UCSD-AML1 (cell line): ENCODE measurements around the gene TSPAN4.
A peak's percentile ranks its signal among the peaks of the same experiment; 100 is the strongest.

ENCODE experiments used
- DNase-seq: peaks from one replicate; lab custom pipeline; 2025; ENCODE audit not compliant: unreplicated experiment; lab: John Stamatoyannopoulos, UW

Gene TSPAN4

DNA sequence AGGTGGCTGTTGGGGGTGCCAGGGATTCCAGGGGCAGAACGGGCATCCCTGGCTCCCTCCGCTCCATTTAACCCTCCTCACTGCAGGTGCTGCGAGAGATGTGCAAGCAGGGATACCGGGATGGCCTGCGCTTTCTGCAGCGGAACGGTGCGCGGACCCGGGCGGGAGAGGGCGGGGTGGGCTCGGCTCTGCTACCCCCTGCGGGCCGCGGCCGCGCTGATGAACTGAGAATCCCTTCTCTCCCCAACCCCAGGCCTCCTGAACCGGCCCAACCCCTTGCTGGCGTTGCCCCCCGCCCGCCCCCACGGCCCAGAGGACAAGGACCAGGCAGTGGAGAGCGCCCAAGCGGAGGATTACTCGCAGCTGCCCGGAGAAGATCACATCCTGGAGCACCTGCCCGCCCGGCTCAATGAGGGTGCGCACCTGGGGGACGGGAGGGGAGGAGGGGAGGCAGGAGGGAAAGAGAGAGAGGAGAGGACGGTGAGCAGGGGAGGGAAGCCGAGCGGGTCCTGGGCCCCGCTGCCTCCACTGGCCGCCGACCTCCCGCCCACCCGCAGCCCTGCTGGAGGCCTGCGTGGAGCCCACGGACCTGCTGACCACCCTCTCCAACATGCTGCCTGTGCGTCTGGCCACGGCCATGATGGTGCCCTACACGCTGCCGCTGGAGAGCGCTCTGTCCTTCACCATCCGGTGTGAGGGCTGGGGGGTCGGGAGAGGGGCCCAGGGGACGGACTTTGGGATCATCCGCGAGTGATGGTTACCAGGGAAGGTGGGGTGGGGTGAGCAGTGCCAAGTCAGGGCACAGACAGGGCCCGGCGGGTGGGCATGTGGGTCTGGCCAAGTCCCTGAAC, 19.0 kb upstream of the TSPAN4 start:
- no peak for DNase-seq

DNA sequence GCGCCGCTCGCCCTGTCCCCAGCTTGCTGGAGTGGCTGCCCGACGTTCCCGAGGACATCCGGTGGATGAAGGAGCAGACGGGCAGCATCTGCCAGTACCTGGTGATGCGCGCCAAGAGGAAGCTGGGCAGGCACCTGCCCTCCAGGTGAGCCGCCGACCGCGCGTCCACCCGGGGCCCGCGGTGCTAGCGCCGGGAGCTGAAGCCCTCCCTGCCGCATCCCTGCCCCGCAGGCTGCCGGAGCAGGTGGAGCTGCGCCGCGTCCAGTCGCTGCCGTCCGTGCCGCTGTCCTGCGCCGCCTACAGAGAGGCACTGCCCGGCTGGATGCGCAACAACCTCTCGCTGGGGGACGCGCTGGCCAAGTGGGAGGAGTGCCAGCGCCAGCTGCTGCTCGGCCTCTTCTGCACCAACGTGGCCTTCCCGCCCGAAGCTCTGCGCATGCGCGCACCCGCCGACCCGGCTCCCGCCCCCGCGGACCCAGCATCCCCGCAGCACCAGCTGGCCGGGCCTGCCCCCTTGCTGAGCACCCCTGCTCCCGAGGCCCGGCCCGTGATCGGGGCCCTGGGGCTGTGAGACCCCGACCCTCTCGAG, 18.3 kb upstream of the TSPAN4 start:
- no peak for DNase-seq

DNA sequence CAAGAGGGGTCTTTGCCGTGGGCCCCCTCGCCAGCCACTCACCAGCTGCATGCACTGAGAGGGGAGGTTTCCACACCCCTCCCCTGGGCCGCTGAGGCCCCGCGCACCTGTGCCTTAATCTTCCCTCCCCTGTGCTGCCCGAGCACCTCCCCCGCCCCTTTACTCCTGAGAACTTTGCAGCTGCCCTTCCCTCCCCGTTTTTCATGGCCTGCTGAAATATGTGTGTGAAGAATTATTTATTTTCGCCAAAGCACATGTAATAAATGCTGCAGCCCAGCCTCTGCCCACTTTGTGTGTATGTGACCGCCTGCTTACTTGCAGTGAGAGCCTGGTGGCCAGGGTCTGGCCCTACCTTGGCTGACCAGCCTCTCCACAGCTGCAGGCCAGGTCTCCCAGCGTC, 17.7 kb upstream of the TSPAN4 start:
- DNase-seq = no peak

DNA sequence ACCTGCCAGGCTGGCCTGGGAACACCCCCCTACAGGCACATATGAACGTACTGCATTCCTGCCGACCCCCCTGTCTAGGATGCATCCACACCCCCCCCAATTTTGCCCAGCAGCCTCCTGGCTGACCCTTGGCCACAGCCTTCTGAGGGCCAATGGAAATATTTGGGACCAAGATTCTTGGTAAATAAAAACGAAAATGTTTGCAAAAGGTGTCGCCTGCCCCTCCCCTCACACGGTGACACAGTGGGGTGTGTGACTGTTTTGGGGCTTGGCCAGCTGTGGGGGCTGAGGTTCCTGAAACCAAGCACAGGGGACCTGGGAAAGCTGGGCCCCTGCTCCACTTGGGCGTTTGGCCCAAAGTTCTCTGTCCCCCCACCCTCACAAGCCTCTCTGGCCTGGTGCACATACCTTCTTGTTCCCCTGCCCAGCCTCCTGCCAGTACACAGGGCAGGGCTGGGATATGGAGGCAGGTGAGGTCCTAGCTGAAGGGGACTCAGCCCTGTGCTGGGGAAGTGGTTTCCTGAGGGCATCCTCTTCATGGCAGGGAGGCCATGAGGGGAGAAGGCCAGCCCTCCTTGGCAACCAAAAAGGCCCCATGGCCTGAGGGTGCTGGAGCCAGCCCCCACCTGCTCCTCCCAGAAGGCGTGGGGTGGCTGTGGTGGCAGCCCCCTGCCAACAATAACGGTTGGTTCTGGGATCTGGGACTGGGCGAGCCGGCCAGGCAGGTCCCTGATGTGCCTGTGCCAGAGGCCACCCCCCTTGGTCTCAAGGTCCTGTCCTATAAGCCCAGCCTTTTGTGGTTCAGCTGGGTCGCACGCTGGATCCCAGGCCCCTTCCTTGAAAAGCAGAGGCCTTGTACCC, 17.1 kb upstream of the TSPAN4 start:
- no peak for DNase-seq

DNA sequence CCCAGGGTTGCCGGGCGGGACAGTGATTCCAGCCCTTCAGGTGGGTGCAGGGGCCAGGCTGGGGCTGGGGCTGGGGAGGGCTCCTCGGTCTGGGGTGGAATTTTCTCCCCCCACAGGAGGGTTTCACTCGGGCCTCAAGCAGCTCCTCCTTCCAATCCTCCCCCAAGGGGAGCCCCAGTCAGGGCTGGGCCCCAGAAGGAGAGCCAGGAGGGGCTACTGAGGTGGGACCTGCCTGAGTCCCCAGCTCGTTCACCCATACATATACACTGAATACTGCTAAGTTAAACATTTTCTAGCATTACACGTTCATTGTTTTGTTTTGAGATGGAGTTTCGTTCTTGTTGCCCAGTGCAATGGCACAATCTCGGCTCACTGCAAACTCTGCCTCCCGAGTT, 16.4 kb upstream of the TSPAN4 start:
- DNase-seq = no peak

DNA sequence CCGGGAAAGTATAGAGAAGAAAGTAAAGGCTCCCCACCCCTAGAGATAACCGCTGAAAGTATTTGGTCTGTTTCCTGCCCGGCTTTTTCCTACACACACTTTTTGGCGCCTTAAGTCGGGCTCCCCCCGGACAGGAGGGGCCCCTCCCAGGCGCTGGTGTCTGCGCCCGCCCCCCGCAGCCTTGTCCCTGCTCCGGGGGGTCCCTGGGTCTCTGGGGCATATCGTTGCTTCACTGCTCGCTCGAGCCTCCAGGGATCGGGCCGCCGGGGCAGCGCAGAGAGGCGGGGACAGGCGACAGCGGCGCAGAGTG, 15.9 kb upstream of the TSPAN4 start:
- DNase-seq = no peak

DNA sequence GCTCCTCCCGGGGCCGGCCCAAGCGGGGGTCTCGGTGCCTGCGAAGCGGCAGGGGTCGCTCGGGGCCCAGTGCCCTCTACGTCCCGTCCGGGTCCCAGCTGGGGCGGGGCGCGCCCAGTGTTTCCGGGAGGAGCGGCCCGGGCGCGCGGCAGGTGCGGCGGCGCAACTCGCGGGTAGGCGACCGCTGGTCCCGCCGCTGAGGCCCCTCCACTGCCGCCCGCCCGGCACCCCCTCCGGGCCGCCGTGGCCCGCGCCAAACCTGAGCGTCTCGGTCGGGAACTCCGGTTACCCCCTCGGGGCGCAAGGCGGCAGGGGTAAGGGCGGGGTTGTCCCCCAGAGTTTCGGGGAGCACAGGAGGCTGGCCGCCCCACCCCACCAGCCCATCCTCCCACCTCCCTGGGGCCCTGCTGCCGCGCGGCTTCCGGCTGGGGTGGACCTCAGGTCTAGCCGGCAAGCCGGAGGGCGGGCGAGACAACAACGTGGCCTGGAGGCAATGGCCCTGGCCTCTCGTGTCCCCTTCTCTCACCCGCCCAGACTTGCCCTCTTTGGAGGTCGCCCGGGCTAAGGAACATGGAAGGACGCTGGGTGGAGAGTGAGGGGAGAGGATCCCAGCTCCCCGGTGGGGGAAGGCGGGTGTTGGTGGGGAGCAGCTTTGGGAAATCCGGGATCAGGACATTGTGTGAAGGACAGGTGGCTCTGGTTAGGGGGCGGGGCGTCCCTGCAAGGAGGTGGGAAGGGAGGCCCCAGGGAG, 15.3 kb upstream of the TSPAN4 start:
- DNase-seq = peak; percentile 67

DNA sequence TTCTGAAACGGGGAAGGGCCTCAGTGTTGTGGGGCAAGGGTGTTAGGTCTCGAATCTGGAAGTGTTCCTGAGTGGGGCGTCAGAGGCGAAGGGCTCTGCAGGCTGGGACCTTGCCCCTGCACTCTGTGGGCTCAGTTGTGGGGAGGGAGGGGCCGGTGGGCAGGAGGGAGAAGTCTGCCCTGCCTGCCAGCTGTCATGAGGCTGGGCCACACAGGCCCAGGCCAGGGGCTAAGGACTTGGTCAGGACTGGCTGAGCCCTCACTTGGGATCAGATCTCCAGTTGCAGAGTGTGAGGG, 14.8 kb upstream of the TSPAN4 start, which contains the start of gene CRACR2B:
TSS of gene CRACR2B (plus strand) at position 23 of the 296 bp plus-strand sequence. CDS start 689 bp downstream, outside the sequence.
- DNase-seq = no peak

DNA sequence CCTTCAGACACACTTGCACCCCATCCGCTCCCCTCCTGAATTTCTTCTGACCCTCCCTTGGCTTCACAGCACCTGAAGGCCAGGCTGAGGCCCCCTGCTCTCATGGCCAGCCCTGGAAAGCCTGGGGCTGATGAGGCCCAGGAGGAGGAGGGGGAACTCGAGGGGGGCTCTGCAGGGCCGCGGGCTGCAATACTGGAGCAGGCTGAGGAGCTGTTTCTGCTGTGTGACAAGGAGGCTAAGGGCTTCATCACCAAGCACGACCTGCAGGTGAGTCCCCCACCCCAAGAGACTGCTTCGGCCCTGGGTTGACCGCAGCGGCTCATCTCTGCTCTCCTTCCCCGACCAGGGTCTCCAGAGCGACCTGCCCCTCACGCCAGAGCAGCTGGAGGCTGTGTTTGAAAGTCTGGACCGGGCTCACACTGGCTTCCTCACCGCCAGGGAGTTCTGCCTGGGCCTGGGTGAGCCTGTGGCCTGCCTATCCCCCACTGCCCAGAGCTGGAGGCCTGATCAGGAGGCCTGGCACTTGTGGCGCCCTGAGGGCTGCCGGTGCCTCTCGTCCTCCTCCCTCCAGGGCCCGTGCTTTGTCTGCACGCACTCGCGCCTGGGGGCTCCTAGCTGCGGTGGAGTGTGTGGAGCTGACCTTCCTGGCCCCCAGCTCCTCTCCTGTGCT, 14.0 kb upstream of the TSPAN4 start:
- no peak for DNase-seq

DNA sequence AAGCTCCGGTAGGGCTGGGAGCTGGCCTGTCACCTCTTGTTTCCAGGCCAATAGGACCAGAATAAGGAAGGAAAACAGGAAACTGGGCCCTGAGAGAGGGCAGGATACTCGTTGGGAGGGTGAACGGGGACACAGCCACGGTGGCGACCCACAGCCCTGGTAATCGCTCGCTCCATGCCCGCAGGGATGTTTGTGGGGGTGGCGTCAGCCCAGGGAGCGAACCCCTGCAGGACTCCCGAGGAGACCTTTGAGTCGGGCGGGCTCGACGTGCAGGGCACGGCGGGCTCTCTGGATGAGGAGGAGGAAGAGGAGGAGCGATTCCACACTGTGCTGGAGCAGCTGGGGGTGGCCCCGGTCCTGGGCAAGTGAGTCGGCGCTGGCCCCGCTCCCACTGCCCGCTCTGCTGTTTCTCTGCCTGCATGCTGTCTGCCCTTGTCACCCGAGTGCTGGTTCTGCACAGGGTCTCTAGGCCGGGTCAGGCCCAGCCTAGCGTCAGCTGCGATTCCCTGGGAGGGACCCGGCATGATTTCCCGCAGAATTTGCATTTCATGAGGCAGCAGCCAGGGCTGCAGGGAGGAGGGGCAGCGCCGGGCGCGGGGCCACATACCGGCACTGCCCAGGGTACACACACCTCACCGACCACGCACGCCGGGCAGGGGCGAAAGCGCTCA, 13.3 kb upstream of the TSPAN4 start:
- DNase-seq = peak; percentile 68

DNA sequence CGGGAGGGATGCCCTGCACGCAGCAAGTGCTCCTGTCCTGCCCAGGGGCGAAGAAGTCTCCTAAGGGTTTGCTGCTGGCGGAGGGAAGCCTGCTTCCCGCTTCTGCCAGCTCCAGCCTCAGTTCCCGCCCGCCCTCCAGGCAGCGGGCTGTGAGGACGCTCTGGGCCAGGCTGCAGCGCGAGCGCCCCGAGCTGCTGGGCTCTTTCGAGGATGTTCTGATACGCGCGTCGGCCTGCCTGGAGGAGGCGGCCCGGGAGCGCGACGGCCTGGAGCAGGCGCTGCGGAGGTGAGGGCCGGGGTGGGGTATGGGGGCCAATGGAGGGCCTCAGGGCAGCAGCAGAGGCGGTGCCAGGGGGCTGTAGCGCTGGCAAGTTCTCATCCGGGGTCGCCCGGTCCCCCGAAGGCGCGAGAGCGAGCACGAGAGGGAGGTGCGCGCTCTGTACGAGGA, 12.8 kb upstream of the TSPAN4 start:
- no peak for DNase-seq

DNA sequence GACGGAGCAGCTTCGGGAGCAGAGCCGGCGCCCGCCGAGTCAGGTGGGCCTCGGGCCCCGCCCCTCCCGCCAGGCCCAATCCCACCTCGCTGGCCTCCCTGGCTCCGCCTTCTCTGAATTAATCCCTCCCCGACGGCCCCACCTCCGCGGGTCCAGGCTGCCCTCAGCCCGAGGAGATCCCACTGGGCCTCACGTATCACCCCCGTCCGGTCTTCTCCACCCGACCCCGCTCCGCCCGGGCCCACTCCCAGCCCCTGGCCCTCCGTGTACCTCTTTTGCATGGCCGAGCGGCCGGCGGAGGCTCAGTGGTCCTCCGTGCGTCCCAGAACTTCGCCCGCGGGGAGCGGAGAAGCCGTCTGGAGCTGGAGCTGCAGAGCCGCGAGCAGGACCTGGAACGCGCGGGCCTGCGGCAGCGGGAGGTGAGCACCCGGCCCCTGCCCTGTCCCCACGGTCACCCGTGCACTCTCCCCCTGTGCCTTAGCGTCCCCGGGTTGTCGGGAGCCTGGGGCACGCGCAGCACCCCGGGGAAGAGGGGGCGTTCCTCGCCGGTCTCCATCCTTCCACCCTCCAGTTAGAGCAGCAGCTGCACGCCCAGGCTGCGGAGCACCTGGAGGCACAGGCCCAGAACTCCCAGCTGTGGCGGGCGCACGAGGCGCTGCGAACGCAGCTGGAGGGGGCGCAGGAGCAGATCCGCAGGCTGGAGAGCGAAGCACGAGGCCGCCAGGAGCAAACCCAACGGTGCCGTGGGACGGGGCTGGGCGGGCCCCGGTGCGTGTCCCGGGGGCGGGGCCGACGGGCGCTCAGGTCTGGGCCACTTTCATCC, 12.1 kb upstream of the TSPAN4 start:
- no peak for DNase-seq

DNA sequence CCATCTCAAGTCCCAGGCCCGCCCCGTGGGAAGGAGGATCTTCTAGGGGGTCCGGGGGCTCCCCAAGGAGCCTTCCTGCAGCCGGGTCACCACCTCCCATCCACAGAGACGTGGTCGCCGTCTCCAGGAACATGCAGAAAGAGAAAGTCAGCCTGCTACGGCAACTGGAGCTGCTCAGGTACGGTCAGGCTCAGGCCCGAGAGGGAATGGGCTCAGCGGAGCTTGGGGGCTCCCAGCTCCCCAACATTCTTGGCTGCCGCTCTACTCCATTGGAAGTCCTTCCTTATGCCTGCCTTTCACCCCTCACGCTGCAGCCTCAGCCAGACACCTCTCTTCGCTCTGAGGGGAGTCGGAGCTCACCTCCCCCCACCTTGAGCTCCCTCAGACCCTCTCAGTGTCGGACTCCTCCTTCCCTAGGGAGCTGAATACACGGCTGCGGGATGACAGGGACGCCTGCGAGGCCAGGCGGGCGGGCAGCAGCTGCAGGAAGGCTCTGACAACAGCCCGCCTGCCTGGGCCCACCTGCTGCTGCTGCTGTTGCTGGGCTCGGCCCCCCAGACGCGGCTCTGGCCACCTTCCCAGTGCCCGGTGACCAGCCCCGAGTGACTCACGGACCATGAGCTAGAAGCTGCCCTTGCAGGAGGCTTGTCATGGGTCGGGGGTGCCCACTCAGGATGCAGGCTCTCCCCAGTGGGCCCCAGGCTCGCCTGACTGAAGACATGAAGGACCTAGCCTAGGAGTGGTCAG, 11.4 kb upstream of the TSPAN4 start:
- DNase-seq = no peak

DNA sequence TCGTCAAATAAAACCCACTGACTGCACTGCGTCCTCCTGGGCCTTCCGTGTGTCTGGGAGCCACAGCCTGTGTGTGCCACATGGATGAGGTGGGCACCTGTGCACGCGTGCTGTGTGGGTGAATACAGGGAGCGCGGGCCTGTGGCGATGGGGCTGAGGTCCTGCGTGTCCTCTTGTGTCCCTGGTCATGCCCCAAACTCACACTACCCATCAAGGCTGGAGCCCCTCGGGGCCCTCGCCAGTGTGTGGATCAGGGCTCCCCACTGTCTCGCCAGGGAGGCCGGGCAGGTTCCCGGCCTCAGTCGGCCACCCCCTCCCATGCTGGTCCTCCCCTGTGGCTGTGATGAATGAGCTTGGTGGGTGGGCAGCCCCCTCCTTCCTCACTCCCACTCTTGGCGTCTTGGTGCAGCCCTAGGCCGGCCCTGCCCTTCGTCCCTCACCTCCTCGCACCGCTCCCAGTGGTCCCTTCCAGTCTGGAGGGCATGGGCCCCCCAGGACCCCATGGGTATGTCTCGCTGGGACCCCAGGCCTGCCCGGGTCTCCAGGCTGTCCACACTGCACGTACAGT, 10.6 kb upstream of the TSPAN4 start:
- no peak for DNase-seq

DNA sequence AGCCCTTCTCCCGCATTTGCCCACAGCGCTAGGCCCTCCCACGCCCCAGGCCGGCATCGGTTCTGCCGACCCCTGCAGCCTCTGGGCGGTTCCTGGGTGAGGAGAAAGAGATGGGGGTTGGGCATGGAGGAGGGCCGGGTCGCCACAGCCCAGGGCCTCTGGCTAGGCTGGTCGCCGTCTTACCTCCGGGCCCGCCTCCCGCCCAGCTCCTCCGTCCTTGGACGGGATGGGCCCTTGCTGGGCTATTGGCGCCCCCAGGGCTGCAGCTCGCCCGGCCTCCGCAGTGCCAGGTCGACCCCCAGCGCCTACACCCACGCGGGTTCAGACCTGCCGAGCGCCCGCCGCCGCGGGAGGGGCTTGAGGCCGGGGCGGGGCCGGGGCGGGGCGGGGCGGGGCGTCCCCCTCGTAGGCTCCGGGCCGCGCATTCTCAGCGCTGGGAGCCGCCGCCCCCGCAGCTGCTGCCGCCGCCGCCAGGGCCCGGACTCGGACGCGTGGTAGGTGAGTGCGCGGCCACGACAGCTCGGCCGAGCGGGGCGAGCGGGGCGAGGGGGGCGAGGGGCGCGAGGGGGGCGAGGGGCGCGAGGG, 10.0 kb upstream of the TSPAN4 start, which contains the start of gene CD151:
TSS of gene CD151 (plus strand) at position 424 of the 585 bp plus-strand sequence. CDS start 3,118 bp downstream, outside the sequence.
- peak; percentile 73 for DNase-seq

DNA sequence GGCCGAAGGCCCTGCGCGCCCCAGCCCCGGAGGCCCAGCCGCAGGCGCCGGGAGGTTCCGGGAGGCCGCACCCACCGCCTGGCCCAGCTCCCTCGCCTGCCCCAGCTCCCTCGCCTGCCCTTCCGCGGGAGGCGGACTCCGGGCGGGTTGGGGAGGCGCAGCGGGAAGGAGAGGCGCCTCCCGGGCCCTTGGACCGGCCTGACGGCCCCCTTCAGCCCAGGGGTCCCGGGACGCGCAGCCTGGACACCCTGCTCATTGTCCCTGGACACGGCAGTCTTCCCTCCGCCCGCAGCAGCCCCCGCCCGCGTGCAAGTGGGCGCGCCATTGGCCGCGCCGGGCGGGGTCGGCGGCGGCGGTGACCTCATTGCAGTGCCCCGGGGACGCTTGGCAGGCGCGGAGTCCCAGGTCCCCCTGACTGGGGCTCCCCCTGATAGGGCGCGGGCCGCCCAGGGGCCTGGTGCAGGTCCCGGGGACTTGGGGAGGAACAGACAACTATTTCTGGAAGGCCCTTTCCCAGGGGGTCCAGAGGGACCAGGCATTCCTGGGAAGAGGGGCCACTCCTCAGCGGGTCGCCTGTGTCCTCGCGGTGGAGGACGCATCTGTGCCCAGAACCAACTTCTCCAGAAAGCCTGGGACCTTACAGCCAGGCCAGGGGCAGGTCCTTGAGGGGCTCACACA, 9.4 kb upstream of the TSPAN4 start:
- DNase-seq = peak; percentile 66

DNA sequence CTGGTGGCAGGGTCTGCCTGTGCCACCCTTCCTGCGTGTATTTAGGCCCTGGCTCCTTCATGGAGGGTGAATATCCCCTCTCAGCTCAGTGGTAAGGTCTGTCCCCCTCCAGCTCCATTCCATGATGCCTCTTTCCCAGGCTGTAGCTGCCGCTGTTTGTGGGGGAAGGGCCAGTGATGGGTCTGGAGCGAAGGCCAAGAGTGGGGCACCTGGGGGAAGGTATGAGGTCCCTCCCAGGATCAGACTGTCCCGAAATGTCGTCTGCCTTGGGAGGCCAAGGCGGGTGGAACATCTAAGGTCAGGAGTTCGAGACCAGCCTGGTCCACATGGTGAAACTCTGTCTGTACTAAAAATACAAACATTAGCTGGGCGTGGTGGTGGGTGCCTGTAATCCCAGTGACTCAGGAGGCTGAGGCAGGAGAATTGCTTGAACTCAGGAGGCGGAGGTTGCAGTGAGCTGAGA, 8.8 kb upstream of the TSPAN4 start:
- DNase-seq = no peak
